Trophoblast cell (in vitro differentiated cells and primary cell): ENCODE data around the gene HEXIM1.

Source experiments
- DNase-seq, 2 donors: peaks; one replicate each; pipeline ENCODE4 v3.0.0-alpha.2; 2016
- H2AFZ ChIP-seq: 2 replicates; pipeline ENCODE4 v1.6.1; 2013; ENCODE audit warnings: low read length, moderate library complexity, mild to moderate bottlenecking; ENCODE audit not compliant: insufficient read depth, poor library complexity
- H2AK5ac ChIP-seq: 2 replicates; pipeline ENCODE4 v1.6.1; 2013; ENCODE audit warnings: mild to moderate bottlenecking, low read length
- H2BK120ac ChIP-seq: 2 replicates; pipeline ENCODE4 v1.6.1; 2013; ENCODE audit warnings: low read length, mild to moderate bottlenecking, moderate library complexity; ENCODE audit not compliant: insufficient read depth, poor library complexity
- H2BK12ac ChIP-seq: 2 replicates; pipeline ENCODE4 v1.6.1; 2013; ENCODE audit warnings: mild to moderate bottlenecking, low read length, moderate library complexity
- H2BK5ac ChIP-seq: 2 replicates; pipeline ENCODE4 v1.6.1; 2013; ENCODE audit warnings: low read length, low read depth, moderate library complexity, mild to moderate bottlenecking; ENCODE audit not compliant: poor library complexity
- H3K14ac ChIP-seq: 2 replicates; pipeline ENCODE4 v1.6.1; 2013; ENCODE audit warnings: mild to moderate bottlenecking, low read length
- H3K18ac ChIP-seq: 2 replicates; pipeline ENCODE4 v1.6.1; 2013; ENCODE audit warnings: mild to moderate bottlenecking, low read length
- H3K23ac ChIP-seq: 2 replicates; pipeline ENCODE4 v1.6.1; 2013; ENCODE audit warnings: low read length
- H3K27ac ChIP-seq: 2 replicates; pipeline ENCODE4 v1.5.1; 2013; ENCODE audit warnings: low read depth, mild to moderate bottlenecking, inconsistent platforms, low read length, moderate library complexity
- H3K27me3 ChIP-seq: 2 replicates; pipeline ENCODE4 v1.6.1; 2013; ENCODE audit warnings: inconsistent platforms, mild to moderate bottlenecking, low read length, moderate library complexity; ENCODE audit not compliant: insufficient read depth
- H3K36me3 ChIP-seq, 2 experiments: 1 replicate in 1 of 2; 2 replicates in 1 of 2; pipeline ENCODE4 v1.6.1; 2013; ENCODE audit warnings: low read length in 2 of 2, mild to moderate bottlenecking in 2 of 2, moderate library complexity in 1 of 2; ENCODE audit not compliant: insufficient read depth in 2 of 2, control insufficient read depth in 1 of 2
- H3K4ac ChIP-seq: 2 replicates; pipeline ENCODE4 v1.6.1; 2013; ENCODE audit warnings: low read depth, mild to moderate bottlenecking, low read length, moderate library complexity
- H3K4me1 ChIP-seq, 2 experiments: 1 replicate in 1 of 2; 2 replicates in 1 of 2; pipeline ENCODE4 v1.6.1; 2013; ENCODE audit warnings: low read length in 2 of 2, mild to moderate bottlenecking in 2 of 2, moderate library complexity in 1 of 2; ENCODE audit not compliant: insufficient read depth in 2 of 2, control insufficient read depth in 1 of 2
- H3K4me2 ChIP-seq: 2 replicates; pipeline ENCODE4 v1.6.1; 2013; ENCODE audit warnings: inconsistent platforms, mild to moderate bottlenecking, low read length, moderate library complexity
- H3K4me3 ChIP-seq: 2 replicates; pipeline ENCODE4 v1.5.1; 2013; ENCODE audit warnings: mild to moderate bottlenecking, low read depth, low read length, inconsistent platforms
- H3K79me1 ChIP-seq: one replicate; pipeline ENCODE4 v1.6.1; 2013; ENCODE audit warnings: low read length
- H3K79me2 ChIP-seq: 2 replicates; pipeline ENCODE4 v1.6.1; 2013; ENCODE audit warnings: low read length, mild to moderate bottlenecking; ENCODE audit not compliant: control insufficient read depth, insufficient read depth, poor library complexity
- H3K9ac ChIP-seq: 2 replicates; pipeline ENCODE4 v1.6.1; 2013; ENCODE audit warnings: mild to moderate bottlenecking, low read length
- H3K9me3 ChIP-seq: 2 replicates; pipeline ENCODE4 v1.6.1; 2013; ENCODE audit warnings: low read depth, mild to moderate bottlenecking, control low read depth, inconsistent platforms, low read length; ENCODE audit not compliant: insufficient read depth
- H4K12ac ChIP-seq: 2 replicates; pipeline ENCODE4 v1.6.1; 2013; ENCODE audit warnings: low read depth, mild to moderate bottlenecking, low read length, moderate library complexity
- H4K8ac ChIP-seq: 2 replicates; pipeline ENCODE4 v1.6.1; 2013; ENCODE audit warnings: low read depth, mild to moderate bottlenecking, low read length, moderate library complexity
- H4K91ac ChIP-seq: one replicate; pipeline ENCODE4 v1.6.1; 2013; ENCODE audit warnings: low read depth, mild to moderate bottlenecking, low read length, moderate library complexity
- WGBS: extraction: QIAGEN DNeasy Blood & Tissue Kit; methylation state at CpG from one replicate; pipeline ENCODE4 v1.1.7; 2013; ENCODE audit warnings: missing lambda C conversion rate; ENCODE audit not compliant: insufficient read length, insufficient coverage; ENCODE audit errors: extremely low coverage; 5-methylcytosine and 5-hydroxymethylcytosine counted together

HEXIM1 gene

GRCh38 chr17:45172232-45172540 is 23.9 kb downstream of the HEXIM1 start:
- Histone ChIP-seq H3K23ac (no peak overlapping the region), H3K36me3 (no peaks in the 10 kb centered on the region), H3K9ac (no peak overlapping the region), H3K27ac (no peak overlapping the region), H2BK12ac (peak overlapping the region; percentile 3), H3K27me3 (no peaks in the 10 kb centered on the region), H4K8ac (peak overlapping the region; percentile 74), H3K18ac (peak overlapping the region; percentile 3), H3K4ac (no peak overlapping the region), H3K14ac (peak overlapping the region; percentile 43), H2BK5ac (no peak overlapping the region), H4K91ac (peak overlapping the region; percentile 71), H3K79me1 (peaks cover 17% of the 10 kb centered on the region), H3K4me1 (peaks cover 27 to 29% of the 10 kb centered on the region in 2 experiments), H3K4me3 (no peak overlapping the region), H4K12ac (no peak overlapping the region), H3K79me2 (no peaks in the 10 kb centered on the region), H3K4me2 (no peak overlapping the region), H2AFZ (peak overlapping the region; percentile 8), H3K9me3 (no peaks in the 10 kb centered on the region), H2BK120ac (peak overlapping the region; percentile 1), H2AK5ac (no peak overlapping the region)
- no peak for DNase-seq
- WGBS = no CpG with 5 or more reads among the region's 5 CpGs

GRCh38 chr17:45172541-45173286 is 24.4 kb downstream of the HEXIM1 start:
- no peak overlapping the region for H3K23ac ChIP-seq
- H2AFZ ChIP-seq = peak overlapping the region; percentile 8
- H4K8ac ChIP-seq = peak overlapping the region; percentile 65
- H4K91ac ChIP-seq = peak overlapping the region; percentile 71
- no peaks in the 10 kb centered on the region for H3K27me3 ChIP-seq
- no peak overlapping the region for H3K27ac ChIP-seq
- no peak overlapping the region for H3K9ac ChIP-seq
- no peak overlapping the region for H3K4me2 ChIP-seq
- peak overlapping the region; percentile 66 for H4K12ac ChIP-seq
- H3K36me3 ChIP-seq = no peaks in the 10 kb centered on the region
- no peak overlapping the region for H2AK5ac ChIP-seq
- DNase-seq = peak in 1 of 2 donors; percentile 8
- peak overlapping the region; percentile 45 for H2BK12ac ChIP-seq
- no peaks in the 10 kb centered on the region for H3K9me3 ChIP-seq
- H2BK120ac ChIP-seq = no peak overlapping the region
- H3K4me3 ChIP-seq = no peak overlapping the region
- peak overlapping the region; percentile 59 for H3K14ac ChIP-seq
- no peak overlapping the region for H2BK5ac ChIP-seq
- peak overlapping the region; percentile 48 for H3K18ac ChIP-seq
- H3K79me2 ChIP-seq = no peaks in the 10 kb centered on the region
- H3K4ac ChIP-seq = no peak overlapping the region
- H3K4me1 ChIP-seq = peaks cover 27 to 29% of the 10 kb centered on the region in 2 experiments
- no CpG with 5 or more reads among the region's 10 CpGs for WGBS
- H3K79me1 ChIP-seq = peaks cover 17% of the 10 kb centered on the region

DNA sequence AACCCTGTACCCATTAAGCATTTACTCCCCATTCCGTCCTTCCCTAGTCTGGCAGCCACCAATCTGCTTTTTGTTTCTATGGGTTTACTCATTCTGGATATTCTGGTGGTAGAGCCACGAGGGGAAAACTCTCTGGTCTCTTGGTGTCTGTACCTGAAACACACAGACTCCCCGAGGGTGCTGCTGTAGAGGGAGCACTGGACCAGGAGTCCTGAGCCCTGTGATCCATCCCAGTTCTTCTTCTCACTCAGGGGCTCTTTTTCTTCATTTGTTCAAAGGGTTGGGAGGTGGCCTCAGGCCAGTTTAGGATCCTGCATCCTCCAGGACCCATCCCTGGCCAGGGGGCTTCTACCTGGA is 27.5 kb downstream of the HEXIM1 start:
- no peak overlapping the region for H4K91ac ChIP-seq

DNA sequence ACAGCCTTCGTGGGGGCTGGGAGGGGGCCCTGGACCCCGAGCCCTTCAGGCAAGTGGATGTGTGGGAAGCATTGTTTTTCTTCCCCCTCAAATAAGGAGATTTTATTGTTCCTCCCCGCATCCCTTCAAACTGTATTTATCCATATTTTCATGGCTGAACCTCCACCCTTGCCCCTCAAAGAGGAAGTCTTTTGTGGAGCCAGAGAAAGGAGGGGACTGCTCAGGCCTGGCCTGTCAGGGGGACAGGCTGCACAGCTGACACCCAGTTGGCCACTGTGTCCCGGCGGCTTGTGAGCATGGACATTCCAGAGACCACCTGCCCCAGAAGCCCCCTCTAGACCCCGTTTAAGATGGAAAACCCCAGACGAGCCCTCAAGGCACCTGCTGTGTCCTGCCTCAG is 29.3 kb downstream of the HEXIM1 start:
- Histone ChIP-seq H3K27me3 (no peaks in the 10 kb centered on the region), H3K23ac (no peak overlapping the region), H3K4ac (no peak overlapping the region), H3K9me3 (no peaks in the 10 kb centered on the region), H4K8ac (no peak overlapping the region), H2BK120ac (no peak overlapping the region), H3K79me2 (no peaks in the 10 kb centered on the region), H3K4me2 (no peak overlapping the region), H3K79me1 (peaks cover 2% of the 10 kb centered on the region), H3K14ac (no peak overlapping the region), H2BK12ac (no peak overlapping the region), H4K12ac (no peak overlapping the region), H3K36me3 (no peaks in the 10 kb centered on the region), H2AK5ac (no peak overlapping the region), H3K27ac (no peak overlapping the region), H2AFZ (no peak overlapping the region), H3K18ac (no peak overlapping the region), H3K4me3 (no peak overlapping the region), H3K4me1 (peaks cover 7% of the 10 kb centered on the region in 2 experiments), H2BK5ac (no peak overlapping the region), H4K91ac (no peak overlapping the region), H3K9ac (no peak overlapping the region)
- WGBS = no CpG with 5 or more reads among the region's 7 CpGs
- no peak for DNase-seq

More for the DNA sequence above, 27.5 kb downstream of the HEXIM1 start:
- H3K4ac ChIP-seq = no peak overlapping the region
- no peaks in the 10 kb centered on the region for H3K79me2 ChIP-seq
- H2AK5ac ChIP-seq = no peak overlapping the region
- H3K27ac ChIP-seq = no peak overlapping the region
- H3K9me3 ChIP-seq = no peaks in the 10 kb centered on the region
- no peak overlapping the region for H4K12ac ChIP-seq
- H3K9ac ChIP-seq = no peak overlapping the region
- no peak overlapping the region for H2BK12ac ChIP-seq
- no peak overlapping the region for H2BK120ac ChIP-seq
- H2BK5ac ChIP-seq = no peak overlapping the region
- H3K27me3 ChIP-seq = no peaks in the 10 kb centered on the region
- no peak for DNase-seq
- H3K4me2 ChIP-seq = no peak overlapping the region
- no peak overlapping the region for H2AFZ ChIP-seq
- H3K18ac ChIP-seq = no peak overlapping the region
- no peak overlapping the region for H3K14ac ChIP-seq
- no peak overlapping the region for H3K4me3 ChIP-seq
- no peak overlapping the region for H4K8ac ChIP-seq
- no CpG with 5 or more reads among the region's 3 CpGs for WGBS
- no peak overlapping the region for H3K23ac ChIP-seq
- peaks cover 25% of the 10 kb centered on the region in 2 experiments for H3K4me1 ChIP-seq
- H3K79me1 ChIP-seq = peaks cover 15% of the 10 kb centered on the region
- no peaks in the 10 kb centered on the region for H3K36me3 ChIP-seq
